Nephron (organoid): ENCODE data around the gene SLC43A2.

ENCODE experiments used
- H3K27ac Mint-ChIP-seq, 3 experiments: 2 replicates each; pipeline ENCODE4 v1.8.0; 2020; ENCODE audit warnings: mixed read lengths in 3 of 3, mild to moderate bottlenecking in 2 of 3, moderate library complexity in 1 of 3
- H3K27me3 Mint-ChIP-seq: 2 replicates; pipeline ENCODE4 v1.8.0; 2021; ENCODE audit warnings: low read depth, mild to moderate bottlenecking, moderate library complexity, mixed read lengths
- H3K36me3 Mint-ChIP-seq: 2 replicates; pipeline ENCODE4 v1.8.0; 2020; ENCODE audit warnings: low read depth, mixed read lengths
- H3K4me1 Mint-ChIP-seq: 2 replicates; pipeline ENCODE4 v1.8.0; 2020; ENCODE audit warnings: mixed read lengths
- H3K4me3 Mint-ChIP-seq, 3 experiments: 2 replicates each; pipeline ENCODE4 v1.8.0; 2020; ENCODE audit warnings: mild to moderate bottlenecking in 3 of 3, mixed read lengths in 3 of 3, moderate library complexity in 2 of 3
- H3K9me3 Mint-ChIP-seq: 2 replicates; pipeline ENCODE4 v1.8.0; 2020; ENCODE audit warnings: mixed read lengths
- CTCF ChIP-seq, 3 experiments: fragments of 200-600 bp; sonication (generic); IDR thresholded peaks; one replicate each; pipeline ENCODE4 v1.5.0; 2021; ENCODE audit warnings: antibody characterized with exemption in 3 of 3; ENCODE audit not compliant: unreplicated experiment in 3 of 3

Gene SLC43A2

GRCh38 chr17:1548032-1548431 is 80.6 kb downstream of the SLC43A2 start:
- H3K4me3 Mint-ChIP-seq = no peak overlapping the region
- H3K36me3 Mint-ChIP-seq = peaks cover 74% of the 10 kb centered on the region
- no peak for TF ChIP-seq CTCF (IDR thresholded peaks at IDR 0.05; ENCODE audit: unreplicated experiment in 3 of 3)

GRCh38 chr17:1546292-1546922 is 82.2 kb downstream of the SLC43A2 start:
- Mint-ChIP-seq H3K4me3 (no peak overlapping the region), H3K27me3 (no peaks in the 10 kb centered on the region), H3K9me3 (no peaks in the 10 kb centered on the region), H3K27ac (no peak overlapping the region), H3K4me1 (no peaks in the 10 kb centered on the region), H3K36me3 (peaks cover 72% of the 10 kb centered on the region)
- no peak for TF ChIP-seq CTCF (IDR thresholded peaks at IDR 0.05; ENCODE audit: unreplicated experiment in 3 of 3)

More at GRCh38 chr17:1548032-1548431, 80.6 kb downstream of the SLC43A2 start:
- no peaks in the 10 kb centered on the region for H3K27me3 Mint-ChIP-seq
- no peak overlapping the region for H3K27ac Mint-ChIP-seq
- no peaks in the 10 kb centered on the region for H3K4me1 Mint-ChIP-seq
- no peaks in the 10 kb centered on the region for H3K9me3 Mint-ChIP-seq

GRCh38 chr17:1545618-1546017 is 83.0 kb downstream of the SLC43A2 start:
- no peak for TF ChIP-seq CTCF (IDR thresholded peaks at IDR 0.05; ENCODE audit: unreplicated experiment in 3 of 3)
- peaks cover 70% of the 10 kb centered on the region for H3K36me3 Mint-ChIP-seq
- H3K4me3 Mint-ChIP-seq = no peak overlapping the region
- no peak overlapping the region for H3K27ac Mint-ChIP-seq
- H3K27me3 Mint-ChIP-seq = no peaks in the 10 kb centered on the region
- H3K9me3 Mint-ChIP-seq = no peaks in the 10 kb centered on the region
- H3K4me1 Mint-ChIP-seq = no peaks in the 10 kb centered on the region

- H3K4me3 Mint-ChIP-seq = no peak overlapping the region
- no peaks in the 10 kb centered on the region for H3K9me3 Mint-ChIP-seq
- H3K27me3 Mint-ChIP-seq = no peaks in the 10 kb centered on the region
- TF ChIP-seq CTCF (IDR thresholded peaks at IDR 0.05; ENCODE audit: unreplicated experiment in 3 of 3) = no peak
- H3K27ac Mint-ChIP-seq = no peak overlapping the region
- H3K36me3 Mint-ChIP-seq = peaks cover 71% of the 10 kb centered on the region
- no peaks in the 10 kb centered on the region for H3K4me1 Mint-ChIP-seq
These were observed 86.3 kb downstream of the SLC43A2 start for GRCh38 chr17:1542316-1542715.

GRCh38 chr17:1541367-1541904 is 87.2 kb downstream of the SLC43A2 start:
- no peaks in the 10 kb centered on the region for H3K9me3 Mint-ChIP-seq
- H3K27ac Mint-ChIP-seq = no peak overlapping the region
- H3K36me3 Mint-ChIP-seq = peaks cover 65% of the 10 kb centered on the region
- H3K4me1 Mint-ChIP-seq = no peaks in the 10 kb centered on the region
- no peak for TF ChIP-seq CTCF (IDR thresholded peaks at IDR 0.05; ENCODE audit: unreplicated experiment in 3 of 3)
- no peaks in the 10 kb centered on the region for H3K27me3 Mint-ChIP-seq
- no peak overlapping the region for H3K4me3 Mint-ChIP-seq

- H3K4me3 Mint-ChIP-seq = no peak overlapping the region
- peaks cover 64% of the 10 kb centered on the region for H3K36me3 Mint-ChIP-seq
- no peak for TF ChIP-seq CTCF (IDR thresholded peaks at IDR 0.05; ENCODE audit: unreplicated experiment in 3 of 3)
- H3K27ac Mint-ChIP-seq = no peak overlapping the region
- no peaks in the 10 kb centered on the region for H3K27me3 Mint-ChIP-seq
- no peaks in the 10 kb centered on the region for H3K4me1 Mint-ChIP-seq
- H3K9me3 Mint-ChIP-seq = no peaks in the 10 kb centered on the region
These were observed 88.8 kb downstream of the SLC43A2 start for GRCh38 chr17:1539811-1540210.
